Globus pallidus (tissue), 1 donor: ENCODE measurements around the gene CNGA1.

Source experiments
- DNase-seq: peaks from one replicate; pipeline ENCODE4 v3.0.0-alpha.2; 2015; ENCODE audit warnings: low spot score

Gene CNGA1

DNA sequence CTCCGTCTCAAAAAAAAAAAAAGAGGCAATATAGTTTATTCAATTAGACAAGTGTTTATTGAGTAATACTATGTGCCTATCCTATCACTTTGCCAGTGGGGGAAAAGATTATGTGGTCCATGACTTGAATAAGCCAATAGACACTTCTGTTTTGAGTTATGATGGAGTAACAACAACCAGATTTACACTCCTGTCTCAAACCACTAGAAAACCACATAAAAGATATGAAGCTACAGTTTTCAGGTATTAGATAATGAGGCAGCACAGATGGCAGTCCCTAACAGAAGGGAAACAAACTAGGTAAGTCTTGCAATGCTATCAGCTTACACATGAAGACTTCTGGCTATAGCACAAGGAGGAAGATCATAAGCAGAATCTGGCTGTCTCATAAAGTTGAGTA lies 124.6 kb downstream of the CNGA1 start:
- no peak for DNase-seq
